ENCODE measurements around the gene ATOH8. TPM values are rescaled to one million over a fixed set of nuclear protein-coding genes. Genes with fewer than 3 reads are reported as not detected.

The ATOH8 gene
- total RNA-seq, 1 donor from 2014 or later = 1.8 TPM

DNA sequence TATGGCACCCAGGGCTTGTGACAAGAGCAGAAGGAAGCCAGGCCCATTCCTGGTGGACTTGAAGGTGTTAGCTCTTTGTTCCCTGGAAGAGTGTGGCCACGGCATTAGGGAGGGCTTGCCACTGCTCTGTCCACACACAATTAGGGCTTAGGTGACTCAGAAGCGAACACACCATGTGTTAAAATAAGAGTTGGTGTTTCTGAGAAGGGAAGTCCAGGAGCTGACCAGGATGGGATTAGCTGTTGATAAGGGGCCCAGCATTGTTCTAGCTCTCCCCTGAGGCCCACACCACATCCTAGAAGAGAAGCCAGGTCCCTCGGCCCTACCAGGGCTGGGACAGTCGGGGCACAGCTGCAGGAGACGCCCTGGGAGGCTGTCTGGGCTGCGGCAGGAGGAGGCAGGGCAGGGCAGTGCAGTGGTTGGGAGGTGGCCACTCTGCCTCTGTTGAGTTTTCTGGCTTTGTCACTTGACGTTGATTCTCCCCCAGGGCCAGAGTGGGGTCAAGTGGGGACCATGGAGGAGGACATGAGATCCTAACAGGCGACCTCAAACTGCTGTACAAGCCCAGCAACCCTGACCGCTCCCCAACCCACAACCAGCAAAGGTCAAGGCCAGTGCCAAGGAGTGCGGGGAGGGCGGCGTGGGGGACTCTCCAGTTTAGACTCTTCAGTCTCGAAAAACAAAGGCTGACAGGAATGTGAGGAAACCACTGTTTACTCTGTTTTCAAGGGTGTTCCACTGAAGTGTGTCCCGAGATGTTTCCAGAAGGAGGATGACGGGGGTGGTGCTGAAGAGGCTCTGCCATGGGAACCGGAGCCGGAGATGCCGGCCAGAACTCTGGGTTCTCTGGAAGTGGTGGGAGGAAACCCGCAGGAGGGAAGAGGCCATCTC lies 42.9 kb upstream of the ATOH8 start:
- no peak for DNase-seq (ENCODE audit: low spot score)
- Mint-ChIP-seq H3K4me1 (ENCODE audit: unreplicated experiment) (peaks cover 48% of the 10 kb centered on the region), H3K27ac (ENCODE audit: unreplicated experiment) (peak overlapping the region; percentile 70), H3K4me3 (ENCODE audit: unreplicated experiment) (peak overlapping the region; percentile 21), H3K9me3 (ENCODE audit: unreplicated experiment) (no peaks in the 10 kb centered on the region), H3K36me3 (ENCODE audit: low read depth, unreplicated experiment) (no peaks in the 10 kb centered on the region), H3K27me3 (ENCODE audit: unreplicated experiment) (peaks cover 8% of the 10 kb centered on the region)
- TF ChIP-seq, protein P1, sequence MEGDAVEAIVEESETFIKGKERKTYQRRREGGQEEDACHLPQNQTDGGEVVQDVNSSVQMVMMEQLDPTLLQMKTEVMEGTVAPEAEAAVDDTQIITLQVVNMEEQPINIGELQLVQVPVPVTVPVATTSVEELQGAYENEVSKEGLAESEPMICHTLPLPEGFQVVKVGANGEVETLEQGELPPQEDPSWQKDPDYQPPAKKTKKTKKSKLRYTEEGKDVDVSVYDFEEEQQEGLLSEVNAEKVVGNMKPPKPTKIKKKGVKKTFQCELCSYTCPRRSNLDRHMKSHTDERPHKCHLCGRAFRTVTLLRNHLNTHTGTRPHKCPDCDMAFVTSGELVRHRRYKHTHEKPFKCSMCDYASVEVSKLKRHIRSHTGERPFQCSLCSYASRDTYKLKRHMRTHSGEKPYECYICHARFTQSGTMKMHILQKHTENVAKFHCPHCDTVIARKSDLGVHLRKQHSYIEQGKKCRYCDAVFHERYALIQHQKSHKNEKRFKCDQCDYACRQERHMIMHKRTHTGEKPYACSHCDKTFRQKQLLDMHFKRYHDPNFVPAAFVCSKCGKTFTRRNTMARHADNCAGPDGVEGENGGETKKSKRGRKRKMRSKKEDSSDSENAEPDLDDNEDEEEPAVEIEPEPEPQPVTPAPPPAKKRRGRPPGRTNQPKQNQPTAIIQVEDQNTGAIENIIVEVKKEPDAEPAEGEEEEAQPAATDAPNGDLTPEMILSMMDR (IDR thresholded peaks at IDR 0.05; ENCODE audit: unreplicated experiment) = no peak

DNA sequence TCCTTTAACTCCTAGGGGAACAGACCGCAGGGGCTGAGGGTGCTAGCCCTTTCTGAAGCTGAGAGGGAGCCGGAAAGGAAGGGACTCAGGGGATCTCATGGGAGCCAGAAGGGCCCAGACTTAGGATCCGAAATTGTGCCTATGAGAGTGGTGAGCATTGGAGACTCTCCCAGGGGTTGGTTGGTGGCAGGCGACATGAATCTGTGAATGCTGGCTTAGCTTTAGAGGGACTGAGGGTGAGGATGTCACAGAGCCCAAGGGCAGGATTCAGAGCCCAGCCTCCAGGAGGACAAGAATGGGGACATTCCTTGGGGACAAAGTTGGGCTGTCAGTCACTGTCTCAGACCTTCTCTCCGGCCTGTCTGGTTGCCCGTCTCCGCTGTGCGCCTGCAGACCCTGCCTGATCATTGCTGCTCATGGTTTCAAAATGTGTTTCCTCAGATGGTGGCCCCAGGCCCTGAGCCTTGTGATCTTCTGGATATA lies 42.2 kb upstream of the ATOH8 start:
- Mint-ChIP-seq H3K4me1 (ENCODE audit: unreplicated experiment) (peaks cover 41% of the 10 kb centered on the region), H3K4me3 (ENCODE audit: unreplicated experiment) (no peak overlapping the region), H3K9me3 (ENCODE audit: unreplicated experiment) (no peaks in the 10 kb centered on the region), H3K27me3 (ENCODE audit: unreplicated experiment) (peaks cover 8% of the 10 kb centered on the region), H3K36me3 (ENCODE audit: low read depth, unreplicated experiment) (no peaks in the 10 kb centered on the region), H3K27ac (ENCODE audit: unreplicated experiment) (peak overlapping the region; percentile 18)
- DNase-seq (ENCODE audit: low spot score) = no peak
- TF ChIP-seq, protein P1 (IDR thresholded peaks at IDR 0.05; ENCODE audit: unreplicated experiment) = no peak

DNA sequence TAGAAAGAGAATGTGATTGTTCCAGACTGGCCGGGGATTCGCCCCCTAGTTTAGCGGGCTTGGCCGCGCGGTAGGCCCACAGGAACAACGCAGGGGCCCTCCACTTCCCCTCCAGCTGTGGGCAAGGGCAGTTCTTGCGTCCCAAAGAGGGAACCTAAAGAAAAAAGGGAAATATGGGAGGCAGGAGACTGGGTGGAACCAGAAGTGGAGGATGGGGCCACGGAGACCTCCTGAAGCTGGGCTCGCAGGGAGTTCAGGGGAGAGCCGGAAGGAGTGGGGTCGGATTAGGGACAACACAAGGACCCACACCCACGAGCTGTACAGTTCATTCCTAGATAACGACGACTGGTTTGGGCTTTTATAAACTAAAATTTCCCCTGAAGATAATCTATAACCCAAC lies 41.5 kb upstream of the ATOH8 start:
- Mint-ChIP-seq H3K9me3 (ENCODE audit: unreplicated experiment) (no peaks in the 10 kb centered on the region), H3K27me3 (ENCODE audit: unreplicated experiment) (peaks cover 8% of the 10 kb centered on the region), H3K4me1 (ENCODE audit: unreplicated experiment) (peaks cover 36% of the 10 kb centered on the region), H3K36me3 (ENCODE audit: low read depth, unreplicated experiment) (no peaks in the 10 kb centered on the region), H3K27ac (ENCODE audit: unreplicated experiment) (peak overlapping the region; percentile 64), H3K4me3 (ENCODE audit: unreplicated experiment) (no peak overlapping the region)
- TF ChIP-seq, protein P1 (IDR thresholded peaks at IDR 0.05; ENCODE audit: unreplicated experiment) = no peak
- no peak for DNase-seq (ENCODE audit: low spot score)

DNA sequence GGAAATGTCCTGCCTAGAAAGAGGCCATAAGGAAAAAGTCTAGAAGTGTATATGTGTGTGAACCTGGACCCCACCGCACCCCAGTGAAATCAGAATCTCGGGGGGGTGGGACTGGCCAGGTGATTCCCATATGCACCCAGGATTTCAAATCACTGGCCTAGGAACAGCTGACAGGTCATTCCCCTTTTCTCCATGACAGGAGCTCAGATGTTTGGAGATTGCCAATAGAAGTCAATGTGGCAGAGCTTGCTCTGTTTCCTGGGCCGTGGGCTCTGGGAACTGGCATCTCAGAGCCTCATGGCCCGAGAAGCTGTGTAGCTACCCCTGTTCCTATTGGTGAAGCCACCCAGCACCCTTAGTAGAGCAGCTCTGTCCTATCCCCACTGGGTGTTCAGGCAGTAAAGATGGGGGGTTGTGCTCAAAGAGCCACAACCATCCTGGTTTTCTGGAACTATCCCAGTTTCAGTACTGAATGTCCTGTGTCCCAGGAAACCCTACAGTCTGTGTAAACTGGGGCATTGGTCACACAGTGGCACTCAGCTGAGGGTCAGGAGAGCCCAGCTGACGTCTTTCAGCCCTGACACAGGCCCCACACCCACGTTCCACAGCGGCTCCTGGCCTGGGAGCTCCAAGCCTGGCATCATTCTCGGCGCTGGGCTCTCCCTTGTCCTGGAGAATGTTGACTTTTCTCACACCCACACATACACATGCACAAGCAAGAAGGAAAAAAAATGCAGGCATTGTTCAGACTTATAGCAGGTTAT lies 40.8 kb upstream of the ATOH8 start:
- Mint-ChIP-seq H3K36me3 (ENCODE audit: low read depth, unreplicated experiment) (no peaks in the 10 kb centered on the region), H3K4me1 (ENCODE audit: unreplicated experiment) (peaks cover 36% of the 10 kb centered on the region), H3K27ac (ENCODE audit: unreplicated experiment) (peak overlapping the region; percentile 64), H3K9me3 (ENCODE audit: unreplicated experiment) (no peaks in the 10 kb centered on the region), H3K4me3 (ENCODE audit: unreplicated experiment) (no peak overlapping the region), H3K27me3 (ENCODE audit: unreplicated experiment) (peaks cover 8% of the 10 kb centered on the region)
- no peak for DNase-seq (ENCODE audit: low spot score)
- TF ChIP-seq, protein P1 (IDR thresholded peaks at IDR 0.05; ENCODE audit: unreplicated experiment) = no peak
